OCI-LY7 (cell line): ENCODE data around the gene UAP1L1. TPM values are rescaled to one million over a fixed set of nuclear protein-coding genes. Genes with fewer than 3 reads are reported as not detected.

Source experiments
- BruUV-seq: library from RNA; stranded (reverse); fragments of 400-500 nt; replicated peaks from 2 replicates; lab custom pipeline; 2021; lab: Mats Ljungman, UMichigan
- CTCF ChIA-PET: fragments of 300-600 bp; sonication (Branson Sonifier 250); formaldehyde crosslinking; loops from one replicate; lab custom pipeline; 2022; ENCODE audit warnings: antibody characterized with exemption; ENCODE audit not compliant: unreplicated experiment; lab: Charles Lee
- POLR2A ChIA-PET: fragments of 300-600 bp; sonication (Branson Sonifier 250); formaldehyde crosslinking; loops from one replicate; lab custom pipeline; 2022; ENCODE audit warnings: antibody characterized with exemption; lab: Charles Lee
- DNase-seq: peaks from one replicate; pipeline ENCODE4 v3.0.0-alpha.2; 2015; ENCODE audit warnings: low spot score
- H2AFZ ChIP-seq: fragments of 200-600 bp; sonication (generic), shearing (Covaris generic); 2 replicates; pipeline ENCODE4 v1.6.1; 2014; ENCODE audit warnings: mild to moderate bottlenecking, antibody characterized with exemption, low read length, moderate library complexity
- H3K27ac ChIP-seq: fragments of 200-600 bp; sonication (generic); 2 replicates; pipeline ENCODE4 v1.5.1; 2014; ENCODE audit warnings: mixed run types, low read depth, mild to moderate bottlenecking, moderate library complexity, low read length, inconsistent platforms; ENCODE audit not compliant: poor library complexity, severe bottlenecking
- H3K36me3 ChIP-seq: fragments of 200-600 bp; sonication (generic); 2 replicates; pipeline ENCODE4 v1.6.1; 2014; ENCODE audit warnings: mild to moderate bottlenecking, antibody characterized with exemption, low read length, moderate library complexity, mixed read lengths; ENCODE audit not compliant: insufficient read depth
- H3K4me1 ChIP-seq: fragments of 200-600 bp; sonication (generic); 2 replicates; pipeline ENCODE4 v1.5.1; 2014; ENCODE audit warnings: mild to moderate bottlenecking, low read length; ENCODE audit not compliant: insufficient read depth, poor library complexity, severe bottlenecking
- H3K4me2 ChIP-seq: fragments of 200-600 bp; sonication (generic); 2 replicates; pipeline ENCODE4 v1.6.1; 2014; ENCODE audit warnings: mild to moderate bottlenecking, low read length
- H3K4me3 ChIP-seq: fragments of 200-600 bp; sonication (generic); 2 replicates; pipeline ENCODE4 v1.5.1; 2014; ENCODE audit warnings: mild to moderate bottlenecking, low read depth, low read length; ENCODE audit not compliant: poor library complexity, severe bottlenecking
- H3K79me2 ChIP-seq: fragments of 200-600 bp; sonication (generic); 2 replicates; pipeline ENCODE4 v1.6.1; 2016; ENCODE audit warnings: low read depth, mild to moderate bottlenecking, low read length, moderate library complexity, mixed read lengths; ENCODE audit not compliant: insufficient read depth
- H3K9me2 ChIP-seq: fragments of 200-600 bp; sonication (generic); 2 replicates; pipeline ENCODE4 v1.6.1; 2016; ENCODE audit warnings: mild to moderate bottlenecking, low read length, mixed read lengths; ENCODE audit not compliant: insufficient read depth
- H3K9me3 ChIP-seq: fragments of 200-600 bp; sonication (generic); 2 replicates; pipeline ENCODE4 v1.6.1; 2014; ENCODE audit warnings: mild to moderate bottlenecking, mixed run types, low read length, mixed read lengths
- H4K20me1 ChIP-seq: fragments of 200-600 bp; sonication (generic); 2 replicates; pipeline ENCODE4 v1.6.1; 2014; ENCODE audit warnings: mild to moderate bottlenecking, antibody characterized with exemption, low read length, moderate library complexity, mixed read lengths; ENCODE audit not compliant: insufficient read depth
- EZH2phosphoT487 ChIP-seq: fragments of 200-600 bp; sonication (generic); IDR thresholded peaks from 2 replicates; pipeline ENCODE4 v1.6.1; 2018; ENCODE audit warnings: low read depth, borderline replicate concordance, mild to moderate bottlenecking, mixed run types, antibody characterized with exemption, low read length, moderate library complexity, mixed read lengths
- intact Hi-C: fragments of 100-400 bp; cut with micrococcal nuclease; formaldehyde crosslinking; loops from one replicate; pipeline ENCODE4 v1.10.0; 2022; ENCODE audit not compliant: unreplicated experiment
- total RNA-seq, 2 experiments: library from RNA; depleted of rRNA in 1 of 2; stranded (reverse); fragments of >200 nt in 1 of 2; shearing (Covaris generic) in 1 of 2; gene quantifications; 2 replicates each; pipeline ENCODE4 v1.2.3, GENCODE V29; 2014 to 2022
- TF ChIP-seq, protein P1 (sequence below): fragments of 200-600 bp; sonication (generic); conservative IDR thresholded peaks from 2 replicates; pipeline ENCODE4 v1.5.1; 2014; ENCODE audit warnings: mild to moderate bottlenecking, antibody characterized with exemption, low read length, moderate library complexity, mixed read lengths

The UAP1L1 gene
- total RNA-seq, 2 experiments from 2014 or later = 5.7 to 16.7 TPM

DNA sequence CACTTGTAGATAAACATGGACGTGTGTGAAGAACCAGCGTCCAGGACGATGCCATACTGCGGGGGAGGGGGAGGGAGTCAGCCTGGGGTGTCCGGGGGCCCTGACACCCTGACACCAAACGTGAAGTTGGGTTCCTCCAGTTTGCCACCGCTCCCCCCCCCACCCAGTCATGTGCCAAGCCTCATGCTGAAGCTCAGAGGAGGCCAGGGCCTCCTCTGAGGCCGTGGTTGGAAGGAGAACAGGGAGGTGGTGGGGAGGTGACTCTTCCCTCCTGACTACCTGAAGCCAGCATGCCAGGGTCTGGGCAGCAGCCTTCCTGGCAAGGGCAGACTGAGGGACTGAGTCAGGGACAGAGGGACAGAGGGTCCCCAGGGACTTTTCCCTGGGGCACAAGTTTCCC lies 25.0 kb upstream of the UAP1L1 start:
- H4K20me1 ChIP-seq = no peaks in the 10 kb centered on the region
- no peak overlapping the region for H3K4me2 ChIP-seq
- TF ChIP-seq, protein P1, sequence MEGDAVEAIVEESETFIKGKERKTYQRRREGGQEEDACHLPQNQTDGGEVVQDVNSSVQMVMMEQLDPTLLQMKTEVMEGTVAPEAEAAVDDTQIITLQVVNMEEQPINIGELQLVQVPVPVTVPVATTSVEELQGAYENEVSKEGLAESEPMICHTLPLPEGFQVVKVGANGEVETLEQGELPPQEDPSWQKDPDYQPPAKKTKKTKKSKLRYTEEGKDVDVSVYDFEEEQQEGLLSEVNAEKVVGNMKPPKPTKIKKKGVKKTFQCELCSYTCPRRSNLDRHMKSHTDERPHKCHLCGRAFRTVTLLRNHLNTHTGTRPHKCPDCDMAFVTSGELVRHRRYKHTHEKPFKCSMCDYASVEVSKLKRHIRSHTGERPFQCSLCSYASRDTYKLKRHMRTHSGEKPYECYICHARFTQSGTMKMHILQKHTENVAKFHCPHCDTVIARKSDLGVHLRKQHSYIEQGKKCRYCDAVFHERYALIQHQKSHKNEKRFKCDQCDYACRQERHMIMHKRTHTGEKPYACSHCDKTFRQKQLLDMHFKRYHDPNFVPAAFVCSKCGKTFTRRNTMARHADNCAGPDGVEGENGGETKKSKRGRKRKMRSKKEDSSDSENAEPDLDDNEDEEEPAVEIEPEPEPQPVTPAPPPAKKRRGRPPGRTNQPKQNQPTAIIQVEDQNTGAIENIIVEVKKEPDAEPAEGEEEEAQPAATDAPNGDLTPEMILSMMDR = no peak
- no peak for TF ChIP-seq EZH2phosphoT487
- no peaks in the 10 kb centered on the region for H3K79me2 ChIP-seq
- intact Hi-C loops = no loop called here
- no peaks in the 10 kb centered on the region for H3K9me3 ChIP-seq
- H2AFZ ChIP-seq = no peak overlapping the region
- H3K9me2 ChIP-seq = no peaks in the 10 kb centered on the region
- H3K27ac ChIP-seq = no peak overlapping the region
- BruUV-seq = no TSS peak
- no peaks in the 10 kb centered on the region for H3K4me1 ChIP-seq
- POLR2A ChIA-PET = no interaction called here
- H3K4me3 ChIP-seq = no peak overlapping the region
- CTCF ChIA-PET = interaction anchor here (0.6 kb wide), 1 partner anchor 9 kb away, joined by 3 read pairs; no protein-coding TSS in a partner anchor
- no peaks in the 10 kb centered on the region for H3K36me3 ChIP-seq
- no peak for DNase-seq

DNA sequence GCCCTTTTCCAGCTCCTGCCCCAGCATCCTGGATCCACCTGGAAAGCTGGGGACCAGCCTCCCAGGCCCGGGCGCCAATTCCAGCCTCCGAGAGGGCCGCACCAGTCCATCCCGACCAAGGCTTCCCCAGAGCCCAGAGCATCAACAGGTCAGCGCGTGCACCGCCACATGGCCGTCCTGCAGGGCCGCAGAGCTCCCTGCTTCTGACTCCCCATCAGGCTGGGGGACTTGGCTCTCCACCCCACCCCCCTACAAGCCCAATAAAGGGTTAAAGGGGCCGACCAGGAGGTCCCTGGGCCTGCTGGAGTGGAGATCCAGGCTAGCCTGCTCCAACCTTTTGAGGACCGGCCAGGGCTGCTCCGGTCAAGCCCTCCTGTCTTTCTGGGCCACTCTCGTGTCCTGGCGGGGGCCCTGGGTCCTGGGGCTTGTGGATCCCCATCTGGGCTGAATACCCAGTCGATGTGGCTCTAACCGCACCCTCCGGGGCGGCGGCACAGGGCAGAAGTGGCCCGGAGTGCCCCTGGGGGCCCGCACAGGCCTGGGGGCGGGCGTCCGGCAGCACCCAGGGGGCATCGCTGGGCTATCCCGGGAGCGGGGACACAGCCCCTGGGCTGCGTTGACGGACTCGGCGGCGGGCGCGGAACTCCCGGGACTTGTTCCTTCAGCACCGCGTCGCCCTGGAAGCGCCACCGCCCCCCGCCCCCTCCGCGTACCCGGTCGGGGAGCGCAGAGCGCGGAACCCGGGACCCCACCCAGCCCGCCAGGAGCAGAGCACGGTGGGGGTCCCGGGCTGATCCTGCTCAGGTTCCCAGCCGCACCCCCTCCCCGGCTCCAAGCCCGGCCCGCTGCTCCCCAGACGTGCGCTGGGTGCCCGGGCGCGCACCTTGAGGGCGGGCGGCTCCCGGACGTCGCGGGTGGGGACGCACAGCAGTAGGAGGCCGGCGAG lies 24.0 kb upstream of the UAP1L1 start:
- no peak for DNase-seq
- H3K9me2 ChIP-seq = no peaks in the 10 kb centered on the region
- no peak for TF ChIP-seq EZH2phosphoT487
- TF ChIP-seq, protein P1 = no peak
- no peaks in the 10 kb centered on the region for H3K9me3 ChIP-seq
- ChIA-PET POLR2A (interaction anchor here (0.5 kb wide), 1 partner anchor 316 kb away, joined by 3 read pairs; no protein-coding TSS in a partner anchor), CTCF (no interaction called here)
- H3K4me3 ChIP-seq = no peak overlapping the region
- no TSS peak for BruUV-seq
- intact Hi-C loops = no loop called here
- H3K4me2 ChIP-seq = no peak overlapping the region
- no peaks in the 10 kb centered on the region for H3K79me2 ChIP-seq
- no peaks in the 10 kb centered on the region for H3K4me1 ChIP-seq
- H3K36me3 ChIP-seq = no peaks in the 10 kb centered on the region
- H4K20me1 ChIP-seq = no peaks in the 10 kb centered on the region
- no peak overlapping the region for H2AFZ ChIP-seq
- no peak overlapping the region for H3K27ac ChIP-seq
